Measurements from ENCODE around the gene TAS2R31. TPM values are rescaled to one million over a fixed set of nuclear protein-coding genes. Genes with fewer than 3 reads are reported as not detected.

The TAS2R31 gene
- total RNA-seq, 1 donor from 2014 or later = 5.7 TPM

DNA sequence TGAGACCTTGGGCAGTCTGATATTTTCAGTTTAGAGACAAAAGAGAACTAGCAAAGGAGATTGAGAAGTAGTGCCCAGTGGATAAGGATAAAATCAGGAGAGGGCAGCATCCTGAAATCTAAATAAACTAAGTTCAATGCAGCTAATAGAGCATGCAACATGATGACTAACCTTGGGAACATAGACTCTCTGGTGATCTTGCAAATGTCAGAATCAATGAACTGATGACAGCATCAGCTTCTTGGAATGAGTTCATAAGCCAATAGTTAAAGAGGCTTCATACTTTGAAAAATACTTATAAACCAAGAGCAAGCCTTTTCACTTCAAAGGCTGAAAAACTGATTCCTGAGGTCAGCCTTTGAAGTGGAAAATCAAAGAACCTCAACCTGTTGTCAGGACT, 17.0 kb downstream of the TAS2R31 start:
- H3K4me3 Mint-ChIP-seq (ENCODE audit: unreplicated experiment) = no peak overlapping the region
- no peak overlapping the region for H3K27ac Mint-ChIP-seq (ENCODE audit: unreplicated experiment)
- no peaks in the 10 kb centered on the region for H3K27me3 Mint-ChIP-seq (ENCODE audit: unreplicated experiment)
- H3K4me1 Mint-ChIP-seq (ENCODE audit: low read depth, unreplicated experiment) = no peaks in the 10 kb centered on the region
- no peaks in the 10 kb centered on the region for H3K9me3 Mint-ChIP-seq (ENCODE audit: unreplicated experiment)
- TF ChIP-seq, protein P1, sequence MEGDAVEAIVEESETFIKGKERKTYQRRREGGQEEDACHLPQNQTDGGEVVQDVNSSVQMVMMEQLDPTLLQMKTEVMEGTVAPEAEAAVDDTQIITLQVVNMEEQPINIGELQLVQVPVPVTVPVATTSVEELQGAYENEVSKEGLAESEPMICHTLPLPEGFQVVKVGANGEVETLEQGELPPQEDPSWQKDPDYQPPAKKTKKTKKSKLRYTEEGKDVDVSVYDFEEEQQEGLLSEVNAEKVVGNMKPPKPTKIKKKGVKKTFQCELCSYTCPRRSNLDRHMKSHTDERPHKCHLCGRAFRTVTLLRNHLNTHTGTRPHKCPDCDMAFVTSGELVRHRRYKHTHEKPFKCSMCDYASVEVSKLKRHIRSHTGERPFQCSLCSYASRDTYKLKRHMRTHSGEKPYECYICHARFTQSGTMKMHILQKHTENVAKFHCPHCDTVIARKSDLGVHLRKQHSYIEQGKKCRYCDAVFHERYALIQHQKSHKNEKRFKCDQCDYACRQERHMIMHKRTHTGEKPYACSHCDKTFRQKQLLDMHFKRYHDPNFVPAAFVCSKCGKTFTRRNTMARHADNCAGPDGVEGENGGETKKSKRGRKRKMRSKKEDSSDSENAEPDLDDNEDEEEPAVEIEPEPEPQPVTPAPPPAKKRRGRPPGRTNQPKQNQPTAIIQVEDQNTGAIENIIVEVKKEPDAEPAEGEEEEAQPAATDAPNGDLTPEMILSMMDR (IDR thresholded peaks at IDR 0.05; ENCODE audit: partially characterized antibody, unreplicated experiment) = no peak
- DNase-seq = no peak
- no peaks in the 10 kb centered on the region for H3K36me3 Mint-ChIP-seq (ENCODE audit: unreplicated experiment)

DNA sequence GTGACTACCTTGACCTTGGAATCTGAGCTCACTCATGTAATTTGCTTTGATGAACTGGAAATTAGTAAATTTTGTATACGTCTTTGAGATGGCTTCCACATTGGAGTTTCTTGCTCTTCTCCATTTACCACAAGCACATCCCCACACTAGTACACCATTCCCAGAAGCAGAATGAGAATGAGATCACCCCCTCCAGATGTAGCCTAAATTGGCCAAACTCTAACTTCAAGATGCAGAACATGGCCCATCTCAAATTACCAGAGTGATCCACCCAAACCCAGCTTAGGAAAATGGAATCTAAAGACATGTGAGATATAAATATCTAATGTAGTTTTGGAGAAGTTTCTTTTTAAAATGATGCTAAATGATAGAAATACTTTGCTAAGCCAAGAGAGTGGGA, 23.6 kb downstream of the TAS2R31 start:
- Mint-ChIP-seq H3K27ac (ENCODE audit: unreplicated experiment) (no peak overlapping the region), H3K9me3 (ENCODE audit: unreplicated experiment) (no peaks in the 10 kb centered on the region)

DNA sequence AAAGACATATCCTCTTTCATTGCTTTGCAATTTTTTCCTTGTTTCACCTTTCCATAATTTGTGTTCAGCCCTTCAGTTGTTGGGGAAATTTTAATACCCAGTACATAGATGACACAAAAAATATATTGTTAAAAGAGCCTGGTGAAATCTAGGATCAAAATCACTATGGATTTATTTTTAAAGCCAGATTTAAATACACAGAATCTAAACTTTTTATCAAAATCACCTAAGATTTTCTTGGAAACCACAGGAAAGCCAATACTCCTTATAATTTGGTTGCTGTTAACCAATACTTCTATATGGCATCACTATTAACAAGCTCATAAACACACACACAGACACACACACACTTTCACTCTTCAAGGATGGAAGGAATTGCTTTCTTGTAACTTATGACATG, 33.0 kb downstream of the TAS2R31 start, which contains the start of gene TAS2R20:
TSS of gene TAS2R20 (minus strand) at position 101 of the 400 bp plus-strand sequence. CDS start 429 bp downstream, outside the sequence.
- no peak for DNase-seq
- H3K27ac Mint-ChIP-seq (ENCODE audit: unreplicated experiment) = no peak within 1 kb of the TSS
- H3K27me3 Mint-ChIP-seq (ENCODE audit: unreplicated experiment) = no peaks in the 10 kb centered on the region
- peaks cover 6% of the 10 kb centered on the region for H3K36me3 Mint-ChIP-seq (ENCODE audit: unreplicated experiment)
- no peak within 1 kb of the TSS for H3K4me3 Mint-ChIP-seq (ENCODE audit: unreplicated experiment)
- TF ChIP-seq, protein P1 (IDR thresholded peaks at IDR 0.05; ENCODE audit: partially characterized antibody, unreplicated experiment) = no peak
- no peaks in the 10 kb centered on the region for H3K4me1 Mint-ChIP-seq (ENCODE audit: low read depth, unreplicated experiment)
- H3K9me3 Mint-ChIP-seq (ENCODE audit: unreplicated experiment) = no peaks in the 10 kb centered on the region

More for the DNA sequence above, 23.6 kb downstream of the TAS2R31 start:
- Mint-ChIP-seq H3K27me3 (ENCODE audit: unreplicated experiment) (no peaks in the 10 kb centered on the region), H3K36me3 (ENCODE audit: unreplicated experiment) (no peaks in the 10 kb centered on the region), H3K4me3 (ENCODE audit: unreplicated experiment) (no peak overlapping the region), H3K4me1 (ENCODE audit: low read depth, unreplicated experiment) (no peaks in the 10 kb centered on the region)
- TF ChIP-seq, protein P1 (IDR thresholded peaks at IDR 0.05; ENCODE audit: partially characterized antibody, unreplicated experiment) = no peak
- DNase-seq = no peak

DNA sequence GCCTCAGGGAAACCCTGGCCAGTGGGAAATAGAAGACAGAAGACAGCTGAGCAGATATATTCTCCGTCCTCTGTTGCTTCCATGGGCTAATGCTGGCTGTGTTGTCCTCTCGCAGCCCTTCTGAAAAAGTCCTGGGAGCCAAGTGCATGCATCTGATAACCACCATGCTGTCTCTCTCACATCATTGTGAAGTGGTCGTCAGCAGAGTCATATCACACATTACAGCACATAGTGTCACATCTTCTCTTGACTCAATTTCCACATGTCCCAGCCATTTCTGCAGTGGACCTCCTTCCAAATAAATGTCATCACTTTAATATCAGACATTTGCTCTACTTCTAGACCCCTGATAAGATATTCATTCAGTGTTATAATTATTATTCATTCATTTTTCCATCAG, 36.9 kb downstream of the TAS2R31 start:
- no peak overlapping the region for H3K27ac Mint-ChIP-seq (ENCODE audit: unreplicated experiment)

DNA sequence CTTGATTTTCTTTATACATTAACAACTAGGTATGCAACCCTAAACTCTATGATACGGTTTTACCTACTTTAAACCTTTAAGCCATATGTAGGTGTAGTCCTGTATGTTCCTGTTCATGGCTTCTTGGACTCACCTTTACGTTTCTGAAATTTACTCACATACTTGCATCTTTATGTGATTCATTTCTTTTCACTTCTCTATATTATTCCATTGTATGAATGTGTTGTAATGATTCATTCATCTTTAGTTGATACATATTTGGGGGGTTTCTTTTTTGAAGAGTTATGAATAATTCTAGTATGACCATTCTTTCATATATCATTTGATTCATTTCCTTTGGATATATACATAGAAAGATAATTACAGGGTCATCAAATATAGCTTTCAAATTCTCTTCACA, 42.1 kb downstream of the TAS2R31 start:
- H3K4me1 Mint-ChIP-seq (ENCODE audit: low read depth, unreplicated experiment) = no peaks in the 10 kb centered on the region
- H3K27me3 Mint-ChIP-seq (ENCODE audit: unreplicated experiment) = no peaks in the 10 kb centered on the region
- H3K27ac Mint-ChIP-seq (ENCODE audit: unreplicated experiment) = no peak overlapping the region
- no peak overlapping the region for H3K4me3 Mint-ChIP-seq (ENCODE audit: unreplicated experiment)
- H3K36me3 Mint-ChIP-seq (ENCODE audit: unreplicated experiment) = peaks cover 6% of the 10 kb centered on the region
- no peak for DNase-seq
- TF ChIP-seq, protein P1 (IDR thresholded peaks at IDR 0.05; ENCODE audit: partially characterized antibody, unreplicated experiment) = no peak
- no peaks in the 10 kb centered on the region for H3K9me3 Mint-ChIP-seq (ENCODE audit: unreplicated experiment)

More for the DNA sequence above, 36.9 kb downstream of the TAS2R31 start:
- no peaks in the 10 kb centered on the region for H3K4me1 Mint-ChIP-seq (ENCODE audit: low read depth, unreplicated experiment)
- no peaks in the 10 kb centered on the region for H3K27me3 Mint-ChIP-seq (ENCODE audit: unreplicated experiment)
- DNase-seq = no peak
- no peaks in the 10 kb centered on the region for H3K9me3 Mint-ChIP-seq (ENCODE audit: unreplicated experiment)
- H3K4me3 Mint-ChIP-seq (ENCODE audit: unreplicated experiment) = no peak overlapping the region
- H3K36me3 Mint-ChIP-seq (ENCODE audit: unreplicated experiment) = peaks cover 6% of the 10 kb centered on the region
- TF ChIP-seq, protein P1 (IDR thresholded peaks at IDR 0.05; ENCODE audit: partially characterized antibody, unreplicated experiment) = no peak

All from glutamatergic neuron (in vitro differentiated cells).